Fibroblast of mammary gland (primary cell): ENCODE measurements around the gene OMP.

ENCODE experiments used
- DNase-seq: peaks from one replicate; pipeline ENCODE4 v3.0.0-alpha.2; 2010; ENCODE audit warnings: low read depth
- H3K4me3 ChIP-seq: 2 replicates; pipeline ENCODE4 v1.5.1; 2011; ENCODE audit warnings: low read depth, mild to moderate bottlenecking, low read length, moderate library complexity; ENCODE audit not compliant: control insufficient read depth
- CTCF ChIP-seq: conservative IDR thresholded peaks from 2 replicates; pipeline ENCODE4 v1.5.1; 2011; ENCODE audit warnings: low read depth, low read length, inconsistent platforms; ENCODE audit not compliant: control insufficient read depth, insufficient read depth

Gene OMP, protein sequence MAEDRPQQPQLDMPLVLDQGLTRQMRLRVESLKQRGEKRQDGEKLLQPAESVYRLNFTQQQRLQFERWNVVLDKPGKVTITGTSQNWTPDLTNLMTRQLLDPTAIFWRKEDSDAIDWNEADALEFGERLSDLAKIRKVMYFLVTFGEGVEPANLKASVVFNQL

DNA sequence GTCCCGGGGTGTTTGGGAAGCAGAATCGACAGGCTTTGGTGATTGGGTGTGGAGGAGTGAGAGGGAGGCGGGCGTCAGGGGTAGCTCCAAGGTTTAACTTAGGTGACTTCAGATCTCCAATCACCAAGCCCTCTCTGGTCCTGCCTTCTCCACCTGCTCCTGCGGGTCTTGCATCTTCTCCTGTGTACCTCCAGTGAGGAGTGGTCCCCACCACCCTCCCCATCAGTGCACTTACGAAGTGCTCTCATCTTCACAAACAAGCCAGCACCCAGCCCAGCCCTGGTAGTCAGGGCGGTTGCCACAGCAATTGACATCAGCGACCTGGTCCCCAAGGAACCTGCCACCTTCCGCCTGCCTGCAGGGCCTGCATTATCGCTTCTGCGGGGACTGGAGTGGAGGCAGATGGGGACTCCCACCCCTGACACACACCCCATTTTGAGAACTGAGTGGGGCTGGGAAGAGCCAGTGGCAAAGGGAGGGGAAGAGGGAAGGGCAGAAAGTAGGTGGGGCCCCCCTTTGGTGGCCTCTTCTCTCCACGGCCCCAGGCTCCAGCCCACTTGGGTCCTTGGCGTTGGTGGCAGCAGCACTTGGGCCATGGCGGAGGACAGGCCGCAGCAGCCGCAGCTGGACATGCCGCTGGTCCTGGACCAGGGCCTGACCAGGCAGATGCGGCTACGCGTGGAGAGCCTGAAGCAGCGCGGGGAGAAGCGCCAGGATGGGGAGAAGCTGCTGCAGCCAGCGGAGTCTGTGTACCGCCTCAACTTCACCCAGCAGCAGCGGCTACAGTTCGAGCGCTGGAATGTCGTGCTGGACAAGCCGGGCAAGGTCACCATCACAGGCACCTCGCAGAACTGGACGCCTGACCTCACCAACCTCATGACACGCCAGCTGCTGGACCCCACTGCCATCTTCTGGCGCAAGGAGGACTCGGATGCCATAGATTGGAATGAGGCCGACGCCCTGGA is at the start of gene OMP:
Gene OMP (plus strand): TSS at position 595 of the 965 bp plus-strand sequence. CDS start 0 bp downstream, at position 595.
- H3K4me3 ChIP-seq, result no peak within 1 kb of the TSS
- DNase-seq, result no peak
- no peak for TF ChIP-seq CTCF

DNA sequence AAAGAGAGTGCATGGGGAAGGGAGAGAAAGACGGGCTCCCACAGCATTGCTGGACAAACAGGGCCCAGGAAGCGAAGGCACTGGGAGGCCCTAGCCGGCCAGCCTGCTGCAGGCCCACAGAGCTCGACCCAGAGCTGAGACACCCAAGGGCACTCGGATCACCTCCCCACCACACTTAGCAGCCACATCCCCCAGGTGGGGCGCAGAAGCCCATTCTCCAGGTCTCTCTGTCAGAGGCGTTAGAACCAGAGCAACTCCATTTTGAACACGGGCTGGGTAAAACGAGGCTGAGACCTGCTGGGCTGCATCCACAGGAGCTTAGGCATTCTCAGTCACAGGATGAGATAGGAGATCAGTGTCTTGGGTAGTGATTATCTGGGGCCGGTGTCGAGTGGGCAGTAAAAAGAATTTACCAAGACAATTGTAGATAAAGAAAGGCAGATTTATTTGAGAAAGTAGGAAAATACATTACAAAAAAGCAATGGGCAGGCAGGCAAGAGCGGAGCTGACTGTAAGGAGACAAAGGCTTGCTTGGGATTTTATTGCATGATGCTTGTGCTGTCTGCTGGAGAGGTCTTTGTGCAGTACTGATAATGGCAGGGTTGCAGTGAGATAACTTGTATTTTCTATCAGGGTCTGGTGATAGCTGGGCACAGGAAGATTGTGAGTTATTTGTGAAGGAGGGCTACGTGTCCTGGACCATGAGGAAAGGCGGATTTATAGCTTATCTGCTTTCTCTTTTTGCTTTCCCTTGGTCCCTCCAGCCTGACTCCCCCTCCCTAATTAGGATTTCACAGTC is 49.2 kb upstream of the OMP start:
- DNase-seq, result no peak
- TF ChIP-seq CTCF, result no peak
- no peak overlapping the region for H3K4me3 ChIP-seq

- TF ChIP-seq CTCF, result no peak
- no peak for DNase-seq
These were observed 48.6 kb upstream of the OMP start for GRCh38 chr11:77054084-77054483.

DNA sequence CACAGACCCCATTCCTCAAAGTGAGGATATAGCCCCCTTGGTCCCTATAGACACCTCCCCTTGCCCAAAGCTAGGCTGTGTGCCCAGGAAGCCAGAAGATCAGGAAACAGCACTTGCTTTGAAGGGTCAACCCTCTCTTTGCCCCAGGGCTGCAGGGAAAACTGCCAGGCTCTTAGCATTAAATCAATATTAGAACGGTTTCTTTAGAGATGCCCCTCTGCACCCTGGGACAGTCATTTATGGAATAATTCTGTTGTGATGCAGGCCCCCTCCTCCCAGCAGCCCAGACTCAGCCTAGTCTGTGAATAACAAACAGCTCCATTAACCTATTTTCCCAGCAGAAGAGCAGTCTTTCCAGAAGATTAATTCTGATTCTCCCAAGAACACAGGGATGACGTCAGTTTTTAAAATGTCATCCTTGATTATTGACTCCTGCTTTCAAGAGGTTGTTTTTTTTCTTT is 47.5 kb upstream of the OMP start:
- no peak for TF ChIP-seq CTCF
- DNase-seq, result no peak
- H3K4me3 ChIP-seq, result no peak overlapping the region

More at GRCh38 chr11:77054084-77054483, 48.6 kb upstream of the OMP start:
- no peak overlapping the region for H3K4me3 ChIP-seq

DNA sequence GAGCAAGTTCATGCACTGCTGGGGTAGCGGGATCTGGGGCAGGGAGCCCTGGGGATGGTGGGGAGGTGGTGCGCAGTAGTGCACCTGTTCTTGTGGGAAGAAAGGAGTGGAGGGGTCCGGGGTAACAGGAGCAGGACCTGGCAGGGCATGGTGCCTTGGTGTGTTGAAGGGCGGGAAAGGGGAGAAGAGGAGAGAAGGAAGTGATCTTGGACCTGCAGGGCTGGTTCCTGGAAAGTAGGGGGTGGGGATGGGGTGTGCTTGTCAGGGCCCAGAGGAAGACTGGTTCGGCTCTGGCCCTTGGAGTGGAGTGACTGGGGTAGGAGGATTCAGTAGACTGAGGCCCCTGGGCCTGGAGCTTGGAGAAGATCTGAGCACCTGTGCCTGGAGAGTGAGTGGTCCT is 46.7 kb upstream of the OMP start:
- DNase-seq, result no peak
- TF ChIP-seq CTCF, result no peak
- no peak overlapping the region for H3K4me3 ChIP-seq

- no peak for DNase-seq
- H3K4me3 ChIP-seq, result no peak overlapping the region
- TF ChIP-seq CTCF, result no peak
These were observed 45.7 kb upstream of the OMP start for GRCh38 chr11:77056814-77057402.
